Measurements from ENCODE around the gene CLEC4D.
"Not testable (repeated sequence)": the region's sequence is repeated elsewhere in the genome, so short reads cannot be mapped to it uniquely, and the experiment has no call there.

The CLEC4D gene

DNA sequence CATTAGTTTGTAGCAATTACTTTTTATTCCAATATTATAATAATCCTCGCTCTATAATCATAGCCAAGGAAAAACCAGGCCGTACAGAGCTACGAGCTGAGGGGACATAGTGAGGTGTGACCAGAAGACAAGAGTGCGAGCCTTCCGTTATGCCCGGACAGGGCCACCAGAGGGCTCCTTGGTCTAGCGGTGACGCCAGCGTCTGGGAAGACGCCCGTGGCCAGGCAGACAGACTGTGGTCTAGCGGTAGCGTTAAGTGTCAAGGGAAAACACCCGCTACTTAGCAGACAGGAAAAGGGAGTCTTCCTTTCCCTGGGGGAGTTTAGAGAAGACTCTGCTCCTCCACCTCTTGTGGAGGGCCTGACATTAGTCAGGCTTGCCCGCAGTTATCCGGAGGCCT is 24.5 kb downstream of the CLEC4D start:
- not testable (repeated sequence) for DNase-seq

DNA sequence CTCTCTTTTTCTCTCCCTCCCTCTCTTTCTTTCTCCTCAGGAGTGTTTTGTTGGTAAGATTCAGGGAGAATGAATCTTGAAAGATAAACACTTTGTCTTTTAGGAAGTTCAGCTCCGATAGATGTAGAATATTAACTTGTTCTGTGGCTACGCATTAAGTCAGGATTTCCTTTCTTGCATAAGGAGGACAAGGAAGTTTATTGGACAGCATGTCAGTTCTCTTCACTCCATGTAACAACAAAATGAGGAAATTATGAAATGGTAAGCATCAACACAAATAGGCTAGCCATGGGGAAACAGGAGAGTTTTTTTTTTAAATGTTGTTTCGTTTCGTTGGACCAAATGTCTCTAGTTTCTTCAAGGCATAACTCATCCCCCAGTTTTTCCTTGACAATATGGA is 27.5 kb downstream of the CLEC4D start, which contains the start of gene CLEC4E:
Gene CLEC4E (minus strand): TSS at position 75 of the 400 bp plus-strand sequence. CDS start 108 bp downstream, outside the sequence.
- not testable (repeated sequence) for DNase-seq

DNA sequence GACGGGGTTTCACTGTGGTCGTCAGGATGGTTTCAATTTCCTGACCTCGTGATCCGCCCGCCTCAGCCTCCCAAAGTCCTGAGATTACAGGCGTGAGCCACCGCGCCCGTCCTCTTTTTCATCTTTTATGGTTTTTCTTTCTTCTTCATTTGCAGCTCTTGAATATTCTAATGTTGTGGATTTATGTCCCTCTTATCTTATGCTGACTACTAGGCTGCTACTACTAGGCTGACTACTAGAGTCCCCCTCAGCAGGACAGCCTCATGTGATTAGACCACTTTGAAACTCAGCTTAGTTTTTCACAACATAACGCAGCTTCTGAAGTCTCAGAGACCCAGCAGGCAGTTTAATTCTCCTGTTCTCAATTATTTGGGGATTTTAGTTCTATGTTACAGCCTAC is 28.3 kb downstream of the CLEC4D start:
- no peak for DNase-seq

DNA sequence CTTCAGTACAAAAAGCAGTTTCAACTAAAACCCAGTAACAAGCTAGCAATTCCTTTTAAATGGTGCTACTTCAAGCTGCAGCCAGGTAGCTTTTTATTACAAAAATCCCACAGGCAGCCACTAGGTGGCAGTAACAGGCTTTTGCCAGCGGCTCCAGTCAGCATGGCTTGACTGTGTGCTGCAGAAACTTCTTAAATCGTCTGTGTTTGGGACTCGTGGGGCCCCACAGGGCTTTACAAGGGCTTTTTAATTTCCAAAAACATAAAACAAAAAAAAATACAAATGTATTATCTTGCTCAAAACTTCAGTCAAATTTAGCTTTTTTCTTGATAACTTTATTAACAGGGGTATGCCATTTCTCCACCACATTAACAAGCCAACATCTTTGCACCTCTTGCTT is 31.0 kb downstream of the CLEC4D start:
- no peak for DNase-seq

DNA sequence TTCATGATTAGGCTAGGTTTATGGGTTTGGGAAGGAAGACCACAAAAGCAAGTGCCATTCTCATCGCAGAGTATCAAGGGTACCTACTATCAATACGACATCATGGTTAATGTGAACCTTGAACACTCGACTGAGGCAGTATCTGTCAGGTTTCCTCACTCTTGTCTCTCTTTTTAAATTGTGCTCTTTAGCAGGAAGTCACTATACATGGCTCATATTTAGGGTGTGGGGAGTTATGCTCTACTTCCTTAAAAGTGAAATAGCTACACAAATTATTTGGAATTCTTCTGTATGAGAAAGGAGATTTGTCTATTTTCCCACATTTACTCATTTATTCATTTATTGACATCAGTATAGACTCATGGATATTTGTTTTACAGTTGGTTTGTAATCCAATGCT is 33.3 kb downstream of the CLEC4D start:
- DNase-seq: no peak

DNA sequence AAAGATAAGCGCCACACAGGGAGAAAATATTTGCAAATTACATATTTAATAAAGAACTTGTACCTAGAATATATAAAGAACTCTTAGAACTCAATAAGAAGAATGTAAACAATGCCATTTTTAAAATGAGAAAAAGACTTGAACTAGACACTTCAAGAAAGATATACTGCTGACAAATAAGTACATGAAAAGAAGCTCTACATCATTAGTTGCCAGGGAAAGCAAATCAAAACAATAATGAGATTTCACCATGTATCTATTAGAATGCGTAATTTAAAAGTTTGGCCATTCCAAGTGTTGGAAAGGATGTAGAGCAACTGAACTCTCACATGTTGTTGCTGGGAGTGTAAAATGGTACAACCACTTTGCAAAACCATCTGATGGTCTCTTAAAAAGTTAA is 34.3 kb downstream of the CLEC4D start:
- DNase-seq: no peak

DNA sequence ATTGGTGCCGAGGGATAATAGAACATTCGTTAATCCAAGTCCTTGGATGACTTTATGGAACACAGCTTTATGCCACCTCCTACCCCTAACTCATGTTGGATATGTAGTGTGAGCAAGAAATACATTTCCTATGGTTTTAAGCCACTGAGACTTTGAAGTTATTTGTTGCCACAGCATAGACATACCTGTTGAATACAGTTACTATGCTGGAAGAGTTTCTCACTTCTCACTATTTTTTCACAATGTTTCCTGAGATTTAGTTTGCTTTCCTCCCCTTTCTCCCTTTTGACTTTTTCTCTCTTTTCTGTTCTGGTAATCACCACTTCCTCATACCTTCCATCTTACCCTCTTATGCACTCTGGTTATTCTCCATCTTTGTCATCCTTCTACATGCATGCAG is 34.9 kb downstream of the CLEC4D start:
- no peak for DNase-seq

DNA sequence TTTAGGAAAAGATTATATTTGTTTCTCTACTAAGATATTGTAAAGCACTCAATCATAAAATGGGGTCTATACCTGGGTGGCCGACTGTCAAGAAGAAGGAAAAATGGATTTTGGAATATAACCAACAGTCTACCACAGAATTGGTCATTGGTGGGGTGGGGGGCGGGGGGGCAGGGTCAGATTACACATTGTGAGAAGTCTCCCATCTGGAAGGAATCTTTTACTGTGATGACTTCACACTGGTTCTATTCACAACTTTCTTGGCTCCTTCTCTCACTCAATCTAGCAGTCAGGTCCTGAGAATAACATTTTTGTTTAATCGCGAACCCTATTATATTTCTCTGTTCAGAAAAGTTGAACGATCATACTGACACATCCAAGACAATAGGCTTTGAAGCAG is 36.1 kb downstream of the CLEC4D start:
- no peak for DNase-seq

DNA sequence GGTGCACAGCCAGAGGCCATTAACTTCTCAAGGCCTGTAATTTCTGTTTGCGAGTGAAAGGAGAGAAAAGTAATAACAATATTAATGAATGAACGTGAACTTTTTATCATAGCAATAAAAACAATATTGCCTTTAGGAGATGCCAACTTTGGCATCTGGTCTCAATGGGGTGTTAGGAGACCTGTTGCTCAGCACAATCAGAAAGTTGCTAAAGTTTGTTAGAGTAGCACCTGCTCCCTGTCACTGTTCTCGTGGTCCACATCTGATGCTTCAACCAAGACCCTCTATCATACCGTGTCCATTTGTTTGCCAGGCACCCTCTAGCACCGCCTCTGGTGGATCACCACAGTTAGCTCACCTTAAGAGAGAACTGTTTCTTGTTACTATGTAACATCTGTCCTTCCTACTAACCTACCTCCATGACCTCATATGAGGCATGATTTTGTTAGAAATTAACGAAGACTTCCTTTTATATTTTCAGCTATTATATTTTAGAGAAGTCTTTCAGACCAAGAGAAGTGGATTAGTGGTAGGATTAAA is 39.9 kb downstream of the CLEC4D start:
- DNase-seq: no peak

DNA sequence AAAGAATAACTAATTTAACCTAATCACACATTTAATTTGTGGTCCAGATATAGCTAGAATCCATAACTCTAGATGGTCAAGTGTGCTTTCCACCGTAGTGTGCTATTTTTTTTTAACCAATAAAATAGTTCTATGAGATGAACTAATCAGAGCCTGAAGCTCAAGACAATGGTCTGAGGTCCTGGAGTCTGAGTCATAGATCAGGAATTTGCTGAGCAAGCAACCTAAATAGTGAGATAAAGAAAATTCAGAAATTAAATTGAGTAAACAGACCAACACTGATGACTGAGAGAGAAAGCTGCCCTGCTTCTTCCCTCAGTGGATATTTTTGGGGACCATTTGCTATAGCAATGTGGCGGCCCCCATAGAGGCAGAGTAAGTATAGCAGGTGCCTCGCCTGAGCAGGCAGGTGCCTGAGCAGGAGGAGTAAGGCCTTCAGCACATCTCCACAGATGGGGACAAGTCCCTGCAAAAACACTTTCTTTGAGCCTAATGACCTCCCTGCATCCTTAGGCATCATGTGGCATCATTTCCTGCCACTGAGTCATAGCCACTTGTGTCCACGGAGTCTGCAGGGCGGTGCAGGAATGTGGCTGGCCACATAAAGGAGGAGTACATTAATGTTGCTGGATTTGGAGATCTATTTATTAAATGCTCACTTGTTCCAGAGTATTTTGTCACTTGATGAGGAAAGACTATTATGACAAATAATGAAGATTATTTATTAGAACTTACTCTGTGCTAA is 41.3 kb downstream of the CLEC4D start:
- DNase-seq: no peak

DNA sequence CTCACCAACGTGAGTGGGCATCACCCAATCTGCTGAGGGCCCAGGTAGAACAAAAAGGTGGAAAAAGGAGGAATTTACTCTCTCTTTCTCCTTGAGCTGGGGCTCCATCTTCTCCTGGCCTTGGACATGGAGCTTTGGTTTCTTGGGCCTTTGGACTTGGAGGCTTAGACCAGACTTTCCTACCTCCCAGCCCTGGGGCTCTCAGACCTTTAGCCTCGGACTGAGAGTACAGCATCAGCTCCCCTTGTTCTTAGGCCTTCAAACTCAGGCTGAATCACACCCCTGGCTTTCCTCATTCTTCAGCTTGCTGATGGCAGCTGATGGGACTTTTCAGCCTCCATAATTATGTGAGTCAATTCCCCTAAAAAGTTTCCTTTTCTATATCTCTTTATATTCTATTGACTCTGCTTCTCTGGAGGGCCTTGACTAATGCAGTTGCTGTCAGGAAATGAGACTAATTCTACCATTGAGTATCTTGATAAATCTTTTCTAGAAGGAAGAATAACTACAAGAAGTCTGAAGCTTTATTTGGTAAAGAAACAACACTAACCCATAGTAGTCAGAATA is 43.3 kb downstream of the CLEC4D start:
- no peak for DNase-seq

DNA sequence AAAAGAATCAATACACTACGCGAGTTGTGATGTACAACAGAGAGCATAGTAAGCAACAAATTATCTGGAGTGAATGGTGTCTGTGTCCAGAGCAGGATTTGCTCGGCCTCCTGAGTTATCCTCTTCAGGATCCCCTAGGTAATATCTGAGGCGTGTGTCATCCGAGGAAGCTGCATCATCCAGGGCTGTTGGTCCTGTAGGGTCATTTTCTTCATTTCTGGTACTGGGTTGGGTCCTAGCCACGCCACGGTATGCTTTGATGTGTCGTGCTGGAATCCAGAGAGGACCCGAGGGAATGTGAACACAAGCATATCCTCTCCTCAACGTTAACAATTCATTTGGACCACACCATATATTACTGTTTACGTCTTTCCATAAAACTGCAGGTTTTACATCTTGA is 46.4 kb downstream of the CLEC4D start:
- DNase-seq: no peak

DNA sequence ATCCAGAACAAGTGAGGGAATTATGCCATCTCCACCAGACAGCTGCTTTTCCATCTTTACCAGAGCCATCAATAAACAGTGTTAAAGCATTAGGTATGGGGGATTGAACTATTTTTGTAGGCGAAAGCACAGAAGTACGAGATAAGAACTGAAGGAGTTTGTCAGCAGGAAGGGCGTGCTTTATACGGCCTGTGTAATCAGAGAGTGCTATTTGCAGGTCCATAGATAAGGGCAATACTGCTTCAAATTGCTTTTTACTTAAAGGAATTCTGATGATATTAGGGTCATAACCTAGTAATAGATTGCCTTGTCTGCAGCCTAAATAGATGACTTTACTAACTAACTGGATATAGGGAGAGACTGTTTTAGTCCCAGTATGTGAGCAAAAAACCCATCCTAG is 47.7 kb downstream of the CLEC4D start:
- DNase-seq: no peak

DNA sequence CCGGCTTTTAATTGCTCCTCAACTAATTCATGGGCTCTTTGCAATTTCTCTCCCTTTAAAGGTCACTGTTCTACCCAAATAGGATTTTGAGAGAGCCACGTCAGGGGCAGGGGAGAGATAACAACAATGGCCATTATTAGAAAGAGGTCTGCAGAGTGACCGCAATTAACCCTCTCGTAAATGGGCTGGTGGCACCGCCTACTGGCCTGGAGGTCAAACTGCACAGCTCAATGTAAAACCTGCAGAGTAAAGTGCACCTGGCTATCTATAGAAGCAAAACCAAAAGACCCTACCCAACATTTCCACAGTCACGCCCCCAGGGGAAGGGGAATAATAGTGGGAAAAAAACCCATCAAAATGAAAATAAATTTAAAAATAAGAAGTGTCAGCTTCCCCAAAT is 49.0 kb downstream of the CLEC4D start:
- no peak for DNase-seq

DNA sequence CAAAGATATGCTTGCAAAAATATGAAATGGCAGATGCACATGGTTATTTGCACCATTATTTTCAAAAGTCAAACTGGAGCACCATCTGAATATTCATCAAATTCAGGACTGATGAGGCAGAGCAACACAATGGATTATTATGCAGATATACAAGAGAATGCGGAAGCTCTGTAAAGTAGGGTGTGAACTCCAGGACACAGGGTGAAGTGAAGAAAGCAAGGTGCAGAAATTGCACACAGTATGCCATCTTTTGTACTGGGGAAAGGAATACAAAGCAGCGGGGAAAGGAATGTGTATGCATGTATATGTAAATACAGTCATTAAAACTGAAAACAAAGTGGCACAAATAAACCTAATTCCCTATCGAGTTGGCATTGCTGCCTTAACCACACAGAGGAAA is 50.1 kb downstream of the CLEC4D start:
- no peak for DNase-seq

DNA sequence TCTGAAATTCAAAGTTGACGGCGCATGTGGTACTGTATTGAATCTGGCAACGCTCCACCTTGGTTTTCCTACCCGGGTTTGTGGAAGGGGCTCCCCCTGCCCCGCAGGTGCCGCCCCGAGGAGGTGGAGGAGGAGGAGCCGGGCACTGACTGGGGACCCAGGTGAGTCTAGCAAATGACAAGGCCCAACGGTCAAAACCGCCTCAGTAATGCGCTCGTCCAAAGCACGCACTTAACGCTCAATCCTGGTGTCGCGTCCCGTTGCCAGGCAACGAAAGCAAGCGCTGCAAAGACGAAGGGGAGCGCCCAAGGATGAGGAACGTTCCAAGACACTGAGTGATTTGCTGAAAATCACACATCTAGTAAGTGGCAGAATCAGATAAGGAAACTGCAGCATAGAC is 51.4 kb downstream of the CLEC4D start:
- DNase-seq: no peak

DNA sequence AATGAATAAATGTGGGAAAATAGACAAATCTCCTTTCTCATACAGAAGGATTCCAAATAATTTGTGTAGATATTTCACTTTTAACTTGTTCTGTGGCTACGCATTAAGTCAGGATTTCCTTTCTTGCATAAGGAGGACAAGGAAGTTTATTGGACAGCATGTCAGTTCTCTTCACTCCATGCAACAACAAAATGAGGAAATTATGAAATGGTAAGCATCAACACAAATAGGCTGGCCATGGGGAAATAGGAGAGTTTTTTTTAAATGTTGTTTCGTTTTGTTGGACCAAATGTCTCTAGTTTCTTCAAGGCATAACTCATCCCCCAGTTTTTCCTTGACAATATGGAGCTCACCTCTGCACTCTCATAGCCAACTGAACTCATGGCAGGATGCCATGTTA is 52.7 kb downstream of the CLEC4D start:
- not testable (repeated sequence) for DNase-seq

DNA sequence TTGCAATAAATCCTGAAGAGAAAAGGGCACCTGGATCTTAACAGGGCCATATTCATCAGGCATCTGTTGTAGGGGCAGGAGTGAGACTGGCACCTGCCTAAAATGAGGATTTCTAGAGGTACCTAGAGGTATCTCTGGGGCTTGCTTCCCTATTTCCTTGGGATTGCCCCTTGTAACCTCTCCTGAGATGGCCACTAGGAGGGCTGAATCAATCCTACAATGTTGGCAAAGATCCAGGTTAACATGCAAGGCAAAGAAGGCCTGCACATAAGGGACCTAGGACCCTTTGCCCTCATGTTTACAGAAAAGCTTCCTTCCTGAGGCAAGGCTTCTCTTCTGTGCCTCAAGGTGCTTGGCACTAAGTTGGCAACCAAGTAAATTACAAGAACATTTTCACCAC is 53.2 kb downstream of the CLEC4D start:
- no peak for DNase-seq

Measured in GF-D8 (cell line).